Cardiac septum (tissue), 1 donor: ENCODE measurements around the gene PKP3. TPM values are rescaled to one million over a fixed set of nuclear protein-coding genes. Genes with fewer than 3 reads are reported as not detected.
"Not testable (repeated sequence)": the region's sequence is repeated elsewhere in the genome, so short reads cannot be mapped to it uniquely, and the experiment has no call there.

Experiments used
- DNase-seq: peaks from one replicate; pipeline ENCODE4 v3.0.0-alpha.2; 2020; ENCODE audit warnings: low spot score
- intact Hi-C: fragments of 100-400 bp; cut with DNase I; formaldehyde crosslinking; loops from one replicate; pipeline ENCODE4 v1.14.0; 2022
- total RNA-seq: library from RNA; stranded (reverse); fragmentation: NEBNext Ultra II Directional; extraction: Animal tissue kit (Norgen Biotek cat#: 25700); gene quantifications from one replicate; pipeline ENCODE4 v1.2.1, GENCODE V29; 2021
- donor health status: DM: no; HTN: no; CAD: no.

The PKP3 gene
- total RNA-seq, 1 donor from 2014 or later: 0.83 TPM

DNA sequence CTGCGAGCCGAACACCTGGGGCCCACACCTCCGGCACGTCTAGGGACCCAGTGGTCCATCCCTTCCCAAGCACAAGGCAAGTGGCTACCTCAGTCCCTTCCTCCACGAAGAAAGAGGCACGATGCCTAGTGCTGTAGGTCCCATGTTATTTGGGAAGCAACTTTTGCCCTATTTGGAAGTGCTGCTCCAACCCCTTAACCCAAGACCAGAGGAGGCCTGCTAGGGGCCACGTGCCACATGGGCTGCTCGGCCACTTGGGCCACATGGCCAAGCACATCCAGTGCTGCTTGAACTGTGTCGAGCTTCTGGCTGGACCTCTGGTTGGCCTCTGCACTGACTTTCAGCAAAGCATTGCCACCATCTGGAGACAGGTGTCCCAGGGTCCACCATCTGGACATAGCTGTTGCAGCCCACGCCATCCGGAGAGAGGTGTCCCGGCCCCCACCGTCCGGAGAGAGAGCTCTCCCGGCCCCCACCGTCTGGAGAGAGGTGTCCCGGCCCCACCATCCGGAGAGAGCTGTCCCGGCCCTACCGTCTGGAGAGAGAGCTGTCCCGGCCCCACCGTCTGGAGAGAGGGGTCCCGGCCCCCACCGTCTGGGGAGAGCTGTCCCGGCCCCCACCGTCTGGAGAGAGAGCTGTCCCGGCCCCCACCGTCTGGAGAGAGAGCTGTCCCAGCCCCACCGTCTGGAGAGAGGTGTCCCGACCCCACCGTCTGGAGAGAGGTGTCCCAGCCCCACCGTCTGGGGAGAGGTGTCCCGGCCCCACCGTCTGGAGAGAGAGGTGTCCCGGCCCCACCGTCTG lies 31.2 kb upstream of the PKP3 start:
- peak; percentile 67 for DNase-seq
- intact Hi-C loops: no loop called here

- intact Hi-C loops: not testable (repeated sequence)
- peak; percentile 68 for DNase-seq
Measured at GRCh38 chr11:363443-363805, 30.6 kb upstream of the PKP3 start.

DNA sequence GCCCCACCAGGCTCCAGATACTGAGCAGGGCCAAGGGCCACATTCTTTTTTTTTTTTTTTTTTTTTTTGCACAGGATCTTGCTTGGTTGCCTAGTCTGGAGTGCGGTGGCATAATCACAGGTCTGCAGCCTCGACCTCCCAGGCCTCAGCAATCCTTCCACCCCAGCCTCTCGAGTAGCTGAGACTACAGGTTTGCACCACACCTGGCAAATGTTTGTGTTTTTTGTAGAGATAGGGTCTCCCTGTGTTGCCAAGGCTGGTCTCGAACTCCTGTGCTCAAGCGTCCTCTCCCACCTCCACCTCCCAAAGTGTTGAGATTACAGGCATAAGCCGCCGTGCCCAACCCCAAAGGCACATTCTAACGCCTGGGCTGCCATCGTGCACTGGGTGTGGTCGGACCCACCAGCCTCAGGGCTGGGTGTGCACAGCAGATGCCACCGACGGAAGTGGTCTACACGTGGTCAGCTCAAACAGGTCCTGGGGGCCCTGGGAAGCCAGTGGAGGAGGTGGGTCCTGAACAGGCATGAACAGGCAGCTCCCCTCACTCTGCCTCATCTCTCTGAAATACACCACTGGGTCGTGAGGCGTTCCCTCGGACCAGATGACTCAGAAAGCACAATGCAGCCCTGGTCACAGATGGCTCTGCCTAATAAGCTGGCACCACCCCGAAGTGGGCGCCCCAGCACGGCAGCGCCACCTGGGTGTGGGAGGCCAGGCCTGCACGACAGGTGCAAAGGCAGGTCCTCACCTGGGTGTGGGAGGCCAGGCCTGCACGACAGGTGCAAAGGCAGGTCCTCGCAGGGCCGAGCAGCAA lies 29.9 kb upstream of the PKP3 start:
- intact Hi-C loops: no loop called here
- DNase-seq: peak; percentile 76

- intact Hi-C loops: no loop called here
Measured at GRCh38 chr11:364991-365725, 28.9 kb upstream of the PKP3 start.

DNA sequence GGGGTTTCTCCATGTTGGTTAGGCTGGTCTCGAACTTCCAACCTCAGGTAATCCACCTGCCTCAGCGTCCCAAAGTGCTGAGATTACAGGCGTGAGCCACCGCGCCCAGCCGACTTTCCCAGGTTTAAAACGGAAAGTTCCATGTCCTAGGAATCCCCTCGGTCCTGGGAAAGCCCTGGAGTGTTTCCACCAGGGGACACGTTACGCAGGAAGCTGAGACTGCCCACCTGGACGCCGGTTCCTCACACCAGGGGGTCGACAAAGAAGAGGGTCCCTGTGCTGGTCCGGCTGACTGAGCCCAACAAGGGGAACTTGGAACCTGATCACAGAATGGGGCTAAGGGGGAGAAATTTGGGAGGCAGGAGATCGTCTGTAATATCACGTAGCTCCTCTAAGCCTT lies 28.2 kb upstream of the PKP3 start:
- intact Hi-C loops: no loop called here
- no peak for DNase-seq

More at GRCh38 chr11:364991-365725, 28.9 kb upstream of the PKP3 start:
- DNase-seq: no peak

DNA sequence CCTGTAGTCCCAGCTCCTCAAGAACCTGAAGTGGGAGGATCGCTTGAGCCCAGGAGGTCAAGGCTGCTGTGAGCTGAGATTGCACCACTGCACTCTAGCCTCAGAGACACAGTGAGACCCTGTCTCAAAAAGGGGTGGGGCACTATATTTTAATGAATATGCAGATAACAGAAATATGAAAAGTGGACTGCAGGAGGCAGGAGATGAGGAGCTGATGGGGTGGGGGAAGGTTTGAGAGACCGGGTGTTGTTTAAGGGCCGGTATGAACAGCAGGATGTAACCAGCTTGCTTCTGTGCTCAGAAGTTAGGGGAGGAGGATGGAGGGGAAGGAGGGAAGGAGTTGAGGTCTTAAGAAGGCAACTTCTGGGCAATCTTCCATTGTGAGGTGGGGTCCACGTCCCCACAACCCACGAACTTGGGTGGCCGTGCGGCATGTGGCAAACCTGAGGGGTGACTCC lies 26.0 kb upstream of the PKP3 start:
- intact Hi-C loops: no loop called here
- no peak for DNase-seq

DNA sequence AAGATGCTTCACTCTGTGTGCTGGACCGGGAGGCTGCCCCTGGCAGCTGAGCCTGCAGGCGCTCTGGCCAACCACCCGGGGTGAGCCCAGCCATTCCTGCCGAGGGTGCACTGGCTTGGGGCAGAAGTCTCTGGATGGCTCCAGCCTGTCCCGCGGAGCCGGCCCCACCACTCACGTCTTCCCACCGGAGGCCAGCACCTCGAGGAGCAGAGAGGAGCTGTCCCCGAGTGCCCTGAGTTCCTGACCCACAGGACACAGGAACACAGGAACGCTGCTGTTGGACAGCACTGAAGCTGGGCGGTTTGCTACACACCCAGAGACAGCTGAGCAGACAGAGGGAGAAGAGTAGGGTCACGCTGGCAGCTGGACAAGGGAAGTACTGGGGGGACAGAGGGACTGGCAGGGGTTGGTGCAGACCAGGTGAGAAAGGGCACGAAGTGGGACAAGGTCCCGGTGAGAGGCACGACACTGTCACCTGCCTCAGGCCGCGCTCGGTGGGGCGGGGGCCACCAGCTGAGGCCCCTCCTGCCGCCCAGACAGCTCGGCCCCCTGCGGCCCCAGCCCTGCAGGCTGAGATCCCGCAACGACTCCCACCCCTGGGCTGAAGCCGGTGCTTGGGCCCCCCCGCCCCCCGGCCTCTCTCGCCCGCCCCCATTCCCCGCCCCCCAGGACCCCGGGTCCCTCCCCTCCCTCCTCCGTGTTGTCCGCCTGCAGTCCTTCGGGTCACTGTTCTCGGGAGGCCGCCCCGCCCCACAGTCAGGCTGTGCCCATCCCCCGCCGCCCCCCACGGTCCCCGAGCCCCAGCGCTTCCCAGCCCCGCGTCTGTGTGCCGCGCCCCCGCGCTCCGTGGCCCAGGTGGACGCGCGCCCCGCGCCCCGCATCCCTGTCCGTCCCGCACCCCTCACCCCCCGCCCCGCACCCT lies 25.3 kb upstream of the PKP3 start:
- intact Hi-C loops: no loop called here
- no peak for DNase-seq

- intact Hi-C loops: no loop called here
- no peak for DNase-seq
Measured at GRCh38 chr11:369336-370018, 24.5 kb upstream of the PKP3 start, which contains the start of gene B4GALNT4. Gene B4GALNT4, plus strand, starts transcription at chr11:369499. Its CDS starts 305 bp downstream, at chr11:369804.

- intact Hi-C loops: no loop called here
- DNase-seq: no peak
Measured at GRCh38 chr11:370070-370941, 23.7 kb upstream of the PKP3 start.

- intact Hi-C loops: no loop called here
- DNase-seq: no peak
Measured at GRCh38 chr11:371051-371450, 23.0 kb upstream of the PKP3 start.

GRCh38 chr11:371716-372590 lies 22.1 kb upstream of the PKP3 start:
- DNase-seq: no peak
- intact Hi-C loops: no loop called here

- intact Hi-C loops: no loop called here
- DNase-seq: no peak
Measured at GRCh38 chr11:372809-373715, 20.9 kb upstream of the PKP3 start.

- no peak for DNase-seq
- intact Hi-C loops: no loop called here
Measured at GRCh38 chr11:373716-374551, 20.1 kb upstream of the PKP3 start.

DNA sequence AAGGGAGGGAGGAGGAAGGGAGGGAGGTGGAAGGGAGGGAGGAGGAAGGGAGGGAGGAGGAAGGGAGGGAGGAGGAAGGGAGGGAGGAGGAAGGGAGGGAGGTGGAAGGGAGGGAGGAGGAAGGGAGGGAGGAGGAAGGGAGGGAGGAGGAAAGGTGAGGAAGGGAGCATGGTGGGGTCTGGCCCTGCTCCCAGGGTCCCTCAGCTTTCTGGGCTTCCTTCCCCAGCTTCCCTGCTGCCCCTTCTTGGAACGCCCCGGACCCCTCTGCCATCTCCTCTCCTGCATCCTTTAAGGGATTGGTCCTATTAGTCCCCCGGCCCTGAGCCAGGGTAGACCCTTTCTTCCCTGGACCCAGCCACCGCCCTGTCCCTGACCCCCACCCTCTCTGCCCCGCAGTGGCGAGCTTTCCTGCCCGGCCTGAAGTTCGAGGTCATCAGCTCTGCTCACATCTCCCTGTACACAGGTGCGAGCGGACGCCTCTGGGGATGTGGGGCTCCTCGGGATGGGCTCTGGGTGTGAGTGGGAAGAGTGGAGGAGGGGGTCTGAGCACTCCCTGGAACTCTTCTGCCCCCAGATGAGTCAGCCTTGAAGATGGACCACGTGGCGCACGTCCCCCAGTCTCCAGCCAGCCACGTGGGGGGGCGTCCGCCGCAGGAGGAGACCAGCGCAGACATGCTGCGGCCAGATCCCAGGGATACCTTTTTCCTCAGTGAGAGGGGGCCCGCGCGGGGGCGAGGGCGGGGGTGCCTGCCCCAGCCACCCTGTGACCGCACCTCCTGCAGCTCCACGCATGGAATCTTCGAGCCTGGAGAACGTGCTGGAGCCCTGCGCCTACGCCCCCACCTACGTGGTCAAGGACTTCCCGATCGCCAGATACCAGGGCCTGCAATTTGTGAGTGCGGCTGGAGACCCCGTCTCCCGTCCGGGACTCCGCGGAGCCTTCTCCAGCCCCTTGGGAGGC lies 18.7 kb upstream of the PKP3 start:
- no peak for DNase-seq
- intact Hi-C loops: no loop called here
